IPS-18c (cell line): ENCODE results near the gene IPO4.
A peak's percentile ranks its signal among the peaks of the same experiment; 100 is the strongest.
"Not testable (repeated sequence)": the region's sequence is repeated elsewhere in the genome, so short reads cannot be mapped to it uniquely, and the experiment has no call there.

Experiments used
- H3K4me3 ChIP-seq: 2 replicates; pipeline ENCODE4 v1.7.0; 2013; ENCODE audit warnings: low read depth, mild to moderate bottlenecking, low read length, moderate library complexity; ENCODE audit not compliant: insufficient read depth
- H3K9me3 ChIP-seq: one replicate; pipeline ENCODE4 v1.6.1; 2013; ENCODE audit warnings: mild to moderate bottlenecking, low read length, moderate library complexity; ENCODE audit not compliant: control insufficient read depth, insufficient read depth

IPO4 gene

DNA sequence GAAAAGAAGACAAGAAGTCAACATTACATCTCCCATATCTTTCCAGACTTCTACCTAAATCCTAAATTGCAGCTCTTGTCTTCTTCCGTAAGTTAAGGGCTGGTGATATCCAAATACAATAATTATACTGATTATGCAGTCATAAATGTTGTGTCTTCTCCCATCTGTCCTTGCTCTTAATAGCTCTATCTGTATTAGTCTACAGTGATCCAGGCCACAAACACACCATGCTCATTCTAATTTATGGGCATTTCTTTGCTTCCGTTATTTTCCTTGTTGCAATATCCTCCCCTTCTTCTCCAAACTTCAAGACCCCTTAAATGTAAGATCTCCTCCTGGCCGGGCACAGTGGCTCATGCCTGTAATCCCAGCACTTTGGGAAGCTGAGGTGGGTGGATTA is 30.9 kb upstream of the IPO4 start:
- Histone ChIP-seq H3K4me3 (no peak overlapping the region), H3K9me3 (no peaks in the 10 kb centered on the region)

DNA sequence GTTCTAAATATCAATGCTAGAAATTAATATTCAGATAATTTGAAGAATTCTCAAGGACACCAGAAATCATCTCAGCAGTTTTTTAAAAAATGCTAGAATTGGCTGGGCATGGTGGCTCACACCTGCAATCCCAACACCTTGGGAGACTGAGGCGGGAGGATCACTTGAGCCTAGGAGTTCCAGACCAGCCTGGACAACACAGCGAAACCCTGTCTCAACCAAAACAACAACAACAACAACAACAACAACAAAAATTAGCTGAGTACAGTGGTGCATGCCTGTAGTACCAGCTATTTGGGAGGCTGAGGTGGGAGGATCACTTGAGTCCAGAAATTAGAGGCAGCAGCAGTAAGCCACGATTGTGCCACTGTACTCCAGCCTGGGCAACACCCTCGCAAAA is 30.5 kb upstream of the IPO4 start:
- no peak overlapping the region for H3K4me3 ChIP-seq
- no peaks in the 10 kb centered on the region for H3K9me3 ChIP-seq

GRCh38 chr14:24216876-24217275 is 28.3 kb upstream of the IPO4 start:
- not testable (repeated sequence) for H3K9me3 ChIP-seq, H3K4me3 ChIP-seq

- no peak overlapping the region for H3K4me3 ChIP-seq
- H3K9me3 ChIP-seq = no peaks in the 10 kb centered on the region
These were observed 27.7 kb upstream of the IPO4 start for GRCh38 chr14:24216345-24216699.

DNA sequence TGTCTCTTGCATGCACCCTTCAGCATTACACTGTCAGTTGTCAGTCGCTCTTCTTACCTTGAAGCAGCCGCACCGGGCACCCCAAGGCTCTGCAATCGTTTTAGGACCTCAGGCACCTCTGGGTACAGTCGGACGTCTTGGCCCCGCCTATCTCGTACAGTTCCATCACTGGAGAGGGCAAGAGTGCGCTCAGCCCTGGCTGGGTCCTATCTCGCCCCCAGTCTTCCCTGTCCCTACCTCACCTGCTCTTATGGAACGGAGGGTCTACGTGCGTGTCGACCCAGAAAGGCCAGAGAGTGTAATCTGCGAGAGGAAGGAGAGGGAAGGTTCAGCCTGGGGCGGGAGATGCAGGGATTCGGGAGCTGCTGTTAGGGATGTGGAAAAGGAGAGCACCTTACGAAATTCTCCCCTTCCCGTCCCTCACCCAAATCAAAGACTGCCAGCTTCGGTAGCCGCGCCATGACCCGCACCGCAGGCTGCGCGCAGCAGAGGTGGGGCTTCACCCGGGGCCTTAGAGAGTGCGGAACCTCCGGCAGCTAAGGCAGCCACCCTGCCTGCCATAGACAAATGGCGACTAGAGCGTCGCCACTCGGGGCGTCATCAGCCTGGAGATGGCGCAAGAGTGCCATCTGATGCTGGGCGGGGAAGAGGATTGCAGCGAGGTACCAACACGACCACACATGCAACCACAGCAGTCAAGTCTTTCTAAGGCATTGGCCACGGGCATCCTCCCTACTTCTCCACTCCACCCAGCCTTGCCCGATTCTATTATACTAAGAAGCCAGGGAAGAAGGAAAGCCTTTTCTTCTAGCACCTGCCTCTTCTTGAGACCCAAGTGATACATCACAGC is 27.1 kb upstream of the IPO4 start, which contains the start of gene MDP1:
Gene MDP1, minus strand, starts transcription at position 572 of the 850 bp plus-strand sequence. Its CDS starts 111 bp downstream, at position 461.
- no peaks in the 10 kb centered on the region for H3K9me3 ChIP-seq
- peak within 1 kb of the TSS; percentile 94 for H3K4me3 ChIP-seq

GRCh38 chr14:24213866-24214662 is 25.4 kb upstream of the IPO4 start:
- H3K4me3 ChIP-seq = peak overlapping the region; percentile 51
- no peaks in the 10 kb centered on the region for H3K9me3 ChIP-seq

- H3K4me3 ChIP-seq = peak within 1 kb of the TSS; percentile 95
These were observed 24.6 kb upstream of the IPO4 start, which contains the start of gene CHMP4A for GRCh38 chr14:24212924-24213865. Gene CHMP4A (minus strand): TSS chr14:24213488. CDS start chr14:24213439, 49 bp downstream.

DNA sequence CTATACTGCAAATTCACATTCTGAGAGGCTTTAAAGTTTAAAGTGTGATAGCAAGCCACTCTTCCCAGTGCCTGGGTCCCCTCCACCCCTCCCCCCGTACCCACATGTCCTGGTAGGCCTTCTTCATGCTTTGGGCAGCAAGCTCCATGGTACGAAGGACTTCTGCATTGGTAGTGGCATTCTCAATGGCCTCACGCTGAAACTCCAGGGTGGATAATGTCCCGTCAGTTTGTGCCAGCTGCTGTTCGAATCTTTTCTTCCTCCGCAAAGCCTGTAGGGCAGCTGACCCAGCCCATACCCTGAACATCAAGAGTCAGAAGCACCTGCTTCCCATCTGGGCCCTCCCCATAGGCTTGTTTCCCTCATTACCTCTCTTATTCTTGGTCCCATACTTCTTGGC is 22.7 kb upstream of the IPO4 start:
- no peak overlapping the region for H3K4me3 ChIP-seq
- no peaks in the 10 kb centered on the region for H3K9me3 ChIP-seq

More at GRCh38 chr14:24212924-24213865, 24.6 kb upstream of the IPO4 start, which contains the start of gene CHMP4A:
- no peaks in the 10 kb centered on the region for H3K9me3 ChIP-seq

DNA sequence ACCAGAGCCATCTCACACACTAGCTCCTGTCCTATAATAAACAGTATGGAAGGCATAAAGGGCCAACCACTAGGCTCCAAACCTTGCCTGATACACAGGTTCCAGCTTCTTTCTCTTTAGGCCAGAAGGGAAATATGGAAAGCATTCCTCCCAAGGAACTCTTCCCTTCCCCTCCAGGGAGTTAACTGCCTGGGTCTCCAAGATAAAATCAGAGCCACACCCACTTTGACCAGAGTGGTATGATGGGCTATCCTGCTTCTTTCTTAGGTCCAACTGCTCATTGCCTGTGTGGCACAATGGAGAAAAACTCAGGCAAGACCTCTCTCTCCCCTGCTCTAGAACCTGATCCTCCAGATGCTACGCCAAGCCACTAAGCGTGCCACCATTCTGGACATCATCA is 19.0 kb upstream of the IPO4 start:
- Histone ChIP-seq H3K4me3 (no peak overlapping the region), H3K9me3 (no peaks in the 10 kb centered on the region)

- H3K9me3 ChIP-seq = no peaks in the 10 kb centered on the region
- no peak overlapping the region for H3K4me3 ChIP-seq
These were observed 18.5 kb upstream of the IPO4 start for GRCh38 chr14:24207104-24207551.

- Histone ChIP-seq H3K4me3 (no peak overlapping the region), H3K9me3 (no peaks in the 10 kb centered on the region)
These were observed 17.9 kb upstream of the IPO4 start for GRCh38 chr14:24206260-24207103.

DNA sequence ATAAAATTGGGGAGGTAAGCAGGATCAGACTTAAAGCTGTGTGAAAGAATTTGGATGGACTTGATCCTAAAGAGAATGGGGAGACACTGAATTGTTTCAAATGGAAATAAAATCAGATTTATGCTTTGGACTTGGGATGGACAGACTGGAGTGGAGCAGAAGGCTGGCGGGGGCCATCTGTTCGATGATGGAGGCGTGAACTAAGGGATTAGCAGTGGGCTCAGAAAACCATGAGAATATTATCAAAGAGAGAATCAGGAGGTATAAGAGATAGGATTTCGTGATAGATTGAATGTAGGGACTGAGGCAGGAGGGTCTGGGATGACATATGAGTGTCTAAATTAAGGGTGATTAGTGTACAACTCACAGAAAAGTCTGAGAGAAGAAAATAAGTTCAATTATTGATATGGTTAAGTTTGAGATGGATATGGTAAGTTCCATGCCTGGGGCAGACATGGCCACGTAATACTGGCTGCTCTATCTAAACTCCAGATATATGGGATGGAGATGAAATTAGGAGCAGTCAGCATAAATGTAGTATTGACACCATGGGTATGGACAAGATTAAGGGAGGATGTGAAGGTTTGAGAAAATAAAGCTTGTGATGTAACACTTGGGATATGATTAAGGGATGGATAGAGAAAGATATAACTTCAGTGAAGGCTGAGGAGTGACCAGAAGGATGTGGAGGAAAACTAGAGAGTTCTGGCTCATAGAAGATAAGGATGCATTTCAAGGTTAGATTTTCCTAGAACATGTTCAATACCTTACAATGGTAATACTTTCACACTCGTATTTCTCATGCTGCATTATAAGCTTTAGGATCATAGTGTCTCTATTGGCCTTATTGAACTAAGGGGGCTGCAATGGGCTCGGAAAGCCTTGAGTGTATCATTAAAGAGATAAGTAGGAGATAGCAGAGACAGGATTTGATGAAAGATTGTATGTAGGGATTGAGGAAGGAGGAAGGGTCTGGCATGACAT is 15.8 kb upstream of the IPO4 start:
- Histone ChIP-seq H3K4me3 (no peak overlapping the region), H3K9me3 (no peaks in the 10 kb centered on the region)

DNA sequence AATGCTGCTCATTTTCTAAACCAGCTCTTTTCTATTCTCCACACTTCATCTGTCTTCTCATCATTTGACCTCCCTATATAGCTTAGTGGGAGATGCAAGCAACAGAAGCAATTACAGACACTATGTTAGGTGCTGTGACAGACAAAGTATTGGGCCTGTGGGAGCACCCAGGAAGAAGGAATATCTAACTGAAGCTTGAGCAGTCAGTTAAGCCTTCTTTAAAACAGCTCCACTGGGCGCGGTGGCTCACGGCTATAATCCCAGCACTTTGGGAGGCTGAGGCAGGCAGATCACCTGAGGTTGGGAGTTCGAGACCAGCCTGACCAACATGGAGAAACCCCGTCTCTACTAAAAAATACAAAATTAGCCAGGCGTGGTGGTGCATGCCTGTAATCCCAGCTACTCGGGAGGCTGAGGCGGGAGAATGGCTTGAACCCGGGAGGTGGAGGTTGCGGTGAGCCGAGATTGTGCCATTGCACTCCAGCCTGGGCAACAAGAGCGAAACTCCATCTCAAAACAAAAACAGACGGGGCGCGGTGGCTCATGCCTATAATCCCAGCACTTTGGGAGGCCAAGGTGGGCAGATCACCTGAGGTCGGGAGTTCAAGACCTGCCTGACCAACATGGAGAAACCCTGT is 14.8 kb upstream of the IPO4 start:
- H3K9me3 ChIP-seq, H3K4me3 ChIP-seq: not testable (repeated sequence)

DNA sequence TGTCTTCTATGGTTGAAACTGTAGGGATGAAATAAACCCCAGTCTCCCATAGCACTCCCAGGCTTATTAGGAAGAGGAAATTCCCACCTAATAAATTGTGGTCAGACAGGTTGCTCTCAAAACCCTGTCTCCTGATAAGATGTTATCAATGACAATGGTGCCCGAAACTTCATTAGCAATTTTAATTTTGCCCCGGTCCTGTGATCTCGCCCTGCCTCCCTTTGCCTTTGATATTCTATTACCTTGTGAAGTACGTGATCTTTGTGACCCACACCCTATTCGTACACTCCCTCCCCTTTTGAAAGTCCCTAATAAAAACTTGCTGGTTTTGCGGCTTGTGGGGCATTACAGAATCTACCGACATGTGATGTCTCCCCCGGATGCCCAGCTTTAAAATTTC is 13.9 kb upstream of the IPO4 start:
- H3K9me3 ChIP-seq, H3K4me3 ChIP-seq: not testable (repeated sequence)
